HG02981 (cell line): ENCODE data around the gene NTRK3.

Source experiments
- ATAC-seq: cut with Tn5 transposase; IDR thresholded peaks from one replicate; pipeline ENCODE4 v1.9.1; 2021; ENCODE audit warnings: mild to moderate bottlenecking, moderate library complexity; ENCODE audit not compliant: unreplicated experiment

NTRK3 gene

GRCh38 chr15:87906444-87906843 is 350.1 kb downstream of the NTRK3 start:
- ATAC-seq: no peak

GRCh38 chr15:87902772-87903426 is 353.6 kb downstream of the NTRK3 start:
- no peak for ATAC-seq

DNA sequence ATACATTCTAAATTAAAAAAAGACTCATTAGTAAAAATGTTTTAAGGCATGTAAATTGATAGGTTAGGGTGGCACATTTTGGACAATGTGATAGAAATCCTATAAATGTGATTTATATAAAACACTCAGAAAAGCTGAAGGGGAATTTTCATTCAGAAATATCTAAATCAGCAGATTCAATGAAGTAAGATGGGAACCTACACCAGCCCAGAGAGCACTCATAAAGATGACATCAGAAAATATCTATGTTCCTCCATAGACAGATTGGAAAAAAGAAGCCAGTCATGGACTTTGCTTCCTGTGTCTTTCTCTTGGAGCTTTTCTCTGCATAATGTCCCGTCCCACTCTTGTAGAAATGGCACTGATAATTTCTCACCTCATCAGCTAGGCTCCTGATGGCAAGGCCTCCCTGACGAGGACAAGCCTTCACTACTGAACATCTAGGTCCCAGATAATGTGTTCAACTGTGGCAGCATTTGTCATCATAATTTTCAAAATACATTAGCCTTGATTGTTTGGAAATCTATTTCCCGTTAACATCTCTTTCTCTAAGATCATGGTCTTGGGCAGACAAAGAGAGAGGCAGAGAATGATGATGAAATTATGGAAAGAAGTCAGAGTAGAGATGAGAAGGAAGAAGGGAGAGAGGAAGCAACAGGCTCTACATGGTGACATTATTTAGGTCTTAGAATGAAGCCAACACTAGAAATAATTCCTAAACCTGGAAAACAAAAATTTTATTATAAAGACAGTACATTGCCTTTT is 354.4 kb downstream of the NTRK3 start:
- ATAC-seq: no peak

- no peak for ATAC-seq
These were observed 355.5 kb downstream of the NTRK3 start for GRCh38 chr15:87901008-87901407.

- no peak for ATAC-seq
These were observed 359.6 kb downstream of the NTRK3 start for GRCh38 chr15:87896936-87897335.

DNA sequence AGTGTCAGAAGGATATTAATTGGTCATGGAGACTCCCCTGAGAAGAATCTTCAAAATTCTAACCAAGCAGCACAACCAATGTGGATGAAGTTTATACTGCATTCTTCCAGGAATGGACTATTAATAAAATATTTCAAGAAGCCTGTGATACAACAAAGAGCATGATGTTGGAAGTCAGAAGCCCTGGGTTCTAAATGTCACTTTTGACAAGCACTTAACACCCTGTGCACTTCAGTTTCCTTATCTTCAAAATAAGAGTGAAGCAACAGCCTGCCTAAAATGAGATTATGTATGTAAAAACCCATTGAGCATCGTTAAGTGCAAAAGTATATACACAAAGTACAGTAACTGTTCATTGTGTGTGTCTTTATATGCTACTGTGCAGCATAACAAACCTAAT is 369.4 kb downstream of the NTRK3 start:
- ATAC-seq: no peak

DNA sequence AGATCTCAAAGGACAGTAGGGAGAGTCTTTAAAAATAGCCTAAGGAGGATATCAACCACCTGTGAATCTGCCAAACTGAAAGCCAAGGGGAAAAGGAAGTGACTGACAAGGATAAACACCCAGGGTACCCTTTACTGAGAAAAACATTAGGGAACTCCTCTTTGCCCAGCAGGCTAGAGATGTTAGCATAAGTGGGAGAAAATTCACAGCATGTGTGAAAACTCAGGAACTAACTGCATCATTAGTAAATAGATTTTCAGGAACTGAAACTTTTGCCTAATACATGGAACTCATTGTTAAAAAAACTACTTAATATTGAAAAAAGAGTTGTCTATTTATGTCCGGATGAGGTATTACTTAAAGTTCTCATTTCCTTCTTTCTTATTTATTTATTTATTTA is 375.5 kb downstream of the NTRK3 start:
- ATAC-seq: no peak

DNA sequence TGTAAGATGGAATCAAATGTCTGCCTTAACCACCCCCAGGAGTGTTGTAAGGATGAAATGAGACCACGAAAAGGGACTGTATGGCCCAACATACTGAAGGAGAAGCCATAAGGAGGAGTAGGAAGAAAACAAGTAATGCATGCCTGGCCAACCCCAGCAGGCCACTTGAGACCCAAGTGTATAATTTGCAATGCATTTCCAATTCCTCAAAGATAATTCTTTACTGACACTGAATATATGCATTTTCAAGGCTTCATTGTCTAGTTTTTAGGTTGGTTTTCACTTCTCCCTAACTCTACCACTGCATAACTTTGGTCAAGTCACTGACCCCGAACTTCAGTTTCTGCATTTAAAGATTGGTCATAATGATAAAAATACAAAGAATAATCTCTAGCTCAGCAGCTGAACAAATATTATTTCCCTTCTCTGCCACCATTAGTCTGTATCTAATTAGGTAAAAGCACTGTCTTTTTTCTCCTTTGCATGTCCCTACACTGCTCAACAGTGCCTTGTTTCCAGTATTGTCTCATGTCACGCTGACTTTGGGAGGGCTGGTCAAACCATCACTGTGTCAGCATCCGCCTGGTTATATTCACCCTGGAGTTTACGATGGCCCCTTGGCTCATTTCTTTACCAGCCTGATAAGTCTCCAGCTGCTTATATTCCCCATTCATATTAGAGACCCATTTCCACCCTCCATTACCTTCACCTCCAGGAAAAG is 378.6 kb downstream of the NTRK3 start:
- ATAC-seq: no peak

DNA sequence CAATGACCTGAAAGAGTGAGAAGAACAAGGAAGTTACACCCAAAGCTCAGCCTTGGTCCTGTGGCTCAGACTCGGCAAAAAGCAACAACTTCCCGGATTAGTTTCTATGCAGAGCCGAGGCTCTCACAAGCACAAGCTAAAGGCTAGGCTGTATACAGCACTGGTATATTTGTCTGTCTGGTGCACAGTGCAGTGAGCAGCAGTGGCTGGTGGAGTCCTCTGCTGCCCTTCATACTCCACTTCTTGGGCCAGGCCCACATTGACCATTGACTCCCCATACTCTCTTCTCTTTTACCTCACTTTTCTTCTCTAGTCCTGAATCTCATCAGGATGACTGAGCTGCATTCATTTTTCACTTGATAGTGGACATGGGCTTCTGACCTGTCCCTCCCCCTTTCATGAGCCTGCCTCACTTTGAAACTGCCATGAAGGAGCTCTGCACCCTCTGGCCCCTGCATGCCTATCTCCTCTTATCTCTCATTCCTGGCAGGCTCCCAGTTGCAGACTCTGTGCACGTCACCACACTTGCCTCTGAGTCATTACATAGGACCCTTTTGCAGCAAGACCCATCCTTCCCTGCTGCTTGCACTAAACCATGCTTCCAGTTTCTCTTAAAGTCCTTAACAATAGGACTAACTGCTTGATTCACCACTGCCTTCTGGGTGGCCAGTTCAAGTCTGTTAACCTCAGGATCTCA is 379.3 kb downstream of the NTRK3 start:
- no peak for ATAC-seq

GRCh38 chr15:87874896-87875711 is 381.4 kb downstream of the NTRK3 start:
- ATAC-seq: no peak

GRCh38 chr15:87873516-87873915 is 383.0 kb downstream of the NTRK3 start:
- no peak for ATAC-seq

- ATAC-seq: no peak
These were observed 384.7 kb downstream of the NTRK3 start for GRCh38 chr15:87871731-87872320.

GRCh38 chr15:87871258-87871681 is 385.3 kb downstream of the NTRK3 start:
- ATAC-seq: no peak

GRCh38 chr15:87866961-87867360 is 389.6 kb downstream of the NTRK3 start:
- no peak for ATAC-seq

- no peak for ATAC-seq
These were observed 393.4 kb downstream of the NTRK3 start for GRCh38 chr15:87863152-87863551.

DNA sequence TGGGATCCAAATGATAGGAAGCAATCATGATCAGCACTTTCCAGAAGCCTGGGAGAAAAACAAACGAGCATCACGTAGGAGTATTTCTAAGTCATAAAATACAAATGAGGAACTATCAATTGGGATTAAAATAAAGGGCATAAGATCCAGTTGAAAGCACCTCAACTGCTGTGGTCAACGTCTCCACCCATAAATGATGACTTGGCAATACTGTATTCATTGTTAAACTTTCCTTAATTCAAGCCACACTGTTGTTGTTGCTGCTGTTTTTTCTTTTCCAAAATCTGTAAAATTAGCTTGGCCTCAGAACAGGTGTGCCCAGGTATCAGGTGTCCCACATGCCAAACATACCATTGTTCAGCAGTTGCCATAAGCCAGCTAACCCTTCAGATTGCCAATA is 395.8 kb downstream of the NTRK3 start:
- no peak for ATAC-seq

DNA sequence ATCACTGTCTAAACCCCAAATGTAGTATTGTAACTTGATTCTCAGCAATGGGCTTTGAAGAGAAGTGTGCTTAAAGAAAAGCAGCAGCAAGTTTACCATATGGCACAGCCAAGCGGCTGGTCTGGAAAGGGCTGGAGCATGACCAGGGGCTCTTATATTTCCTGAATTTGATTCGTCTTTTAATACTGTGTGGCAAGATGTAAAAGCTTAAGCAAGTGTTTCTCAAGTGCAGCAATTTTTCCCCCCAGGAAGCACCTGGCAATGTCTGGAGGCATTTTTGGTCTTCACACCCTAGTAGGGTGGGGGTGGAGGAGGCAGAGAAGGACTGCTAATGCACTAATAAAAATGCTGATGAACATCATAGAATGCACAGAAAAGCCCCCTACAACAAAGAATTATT is 397.9 kb downstream of the NTRK3 start:
- ATAC-seq: no peak

DNA sequence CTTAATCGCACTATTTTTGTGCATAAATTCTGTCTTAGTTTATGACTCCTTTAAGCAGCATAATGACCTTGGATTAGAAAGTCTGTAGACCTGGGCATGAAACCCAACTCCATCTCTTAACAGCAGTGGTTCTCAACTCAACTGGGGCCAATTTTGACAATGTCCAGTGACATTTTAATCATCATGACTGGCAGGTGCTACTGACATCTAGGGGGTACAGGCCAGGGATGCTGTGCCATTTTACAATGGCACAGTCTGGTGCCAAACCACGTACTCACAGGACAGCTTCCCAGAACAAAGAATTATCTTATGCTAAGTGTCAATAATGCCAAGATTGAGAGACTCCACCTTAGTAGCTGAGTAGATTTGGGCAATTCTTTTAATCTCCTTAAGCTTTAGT is 405.0 kb downstream of the NTRK3 start:
- no peak for ATAC-seq

- ATAC-seq: no peak
These were observed 405.6 kb downstream of the NTRK3 start for GRCh38 chr15:87850916-87851315.

DNA sequence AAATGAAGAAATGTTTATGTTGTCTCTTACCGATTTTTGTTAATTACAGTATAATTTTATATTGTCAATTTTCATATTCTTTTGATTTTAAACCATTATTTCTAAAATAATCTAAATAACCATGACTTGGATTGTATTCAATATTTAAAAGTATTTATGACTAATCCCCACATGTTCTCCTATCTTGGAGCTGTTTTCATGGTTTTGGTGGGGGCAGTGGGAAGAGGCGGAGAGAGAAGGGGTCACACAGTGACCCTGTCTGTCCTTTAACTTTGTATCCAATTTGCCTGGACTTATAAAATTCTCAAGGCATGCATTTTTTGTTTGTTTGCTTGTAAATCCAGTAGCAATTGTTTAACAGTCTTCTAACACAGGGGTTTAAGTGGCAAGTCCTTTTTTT is 407.4 kb downstream of the NTRK3 start:
- ATAC-seq: no peak
